RWPE2 (cell line): ENCODE measurements around the gene ARFIP1.

ENCODE experiments used
- ATAC-seq: fragments of 200-7000 bp; cut with Tn5 transposase; 3 replicates; pipeline ENCODE4 v1.9.1; 2021; ENCODE audit warnings: low read depth
- DNase-seq: peaks from one replicate; pipeline ENCODE4 v3.0.0-alpha.2; 2020; ENCODE audit warnings: low spot score
- H3K27ac ChIP-seq: fragments of 450-650 bp; 2 replicates; pipeline ENCODE4 v1.5.1; 2017; ENCODE audit warnings: mild to moderate bottlenecking; ENCODE audit not compliant: poor library complexity, severe bottlenecking
- H3K27me3 ChIP-seq: fragments of 250-450 bp; sonication (Bioruptor Pico); 2 replicates; pipeline ENCODE4 v1.5.1; 2021; ENCODE audit warnings: mild to moderate bottlenecking, moderate library complexity; ENCODE audit not compliant: insufficient read depth, poor library complexity, severe bottlenecking
- H3K36me3 ChIP-seq: fragments of 250-450 bp; sonication (Bioruptor Pico); 2 replicates; pipeline ENCODE4 v1.5.1; 2020; ENCODE audit warnings: low read depth, mild to moderate bottlenecking, moderate library complexity
- H3K4me1 ChIP-seq: fragments of 250-450 bp; sonication (Bioruptor Pico); 2 replicates; pipeline ENCODE4 v1.5.1; 2021; ENCODE audit warnings: mild to moderate bottlenecking, moderate library complexity; ENCODE audit not compliant: insufficient read depth, poor library complexity, severe bottlenecking
- H3K4me3 ChIP-seq: fragments of 250-450 bp; sonication (Bioruptor Pico); 2 replicates; pipeline ENCODE4 v1.5.1; 2021; ENCODE audit warnings: mild to moderate bottlenecking, moderate library complexity; ENCODE audit not compliant: severe bottlenecking
- H3K9me3 ChIP-seq: fragments of 250-450 bp; sonication (Bioruptor Pico); 2 replicates; pipeline ENCODE4 v1.5.1; 2021; ENCODE audit warnings: mild to moderate bottlenecking, moderate library complexity; ENCODE audit not compliant: severe bottlenecking
- CTCF ChIP-seq: fragments of 450-650 bp; IDR thresholded peaks from one replicate; pipeline ENCODE4 v1.5.1; 2017; ENCODE audit warnings: mild to moderate bottlenecking, moderate library complexity; ENCODE audit not compliant: poor library complexity, severe bottlenecking

The ARFIP1 gene

GRCh38 chr4:152820073-152820472, 40.3 kb downstream of the ARFIP1 start:
- DNase-seq (no peak), ATAC-seq (no peak)
- Histone ChIP-seq H3K27me3 (no peaks in the 10 kb centered on the region), H3K36me3 (no peaks in the 10 kb centered on the region), H3K4me1 (no peaks in the 10 kb centered on the region), H3K27ac (no peak overlapping the region), H3K4me3 (no peak overlapping the region), H3K9me3 (no peaks in the 10 kb centered on the region)
- no peak for TF ChIP-seq CTCF

- Histone ChIP-seq H3K4me1 (no peaks in the 10 kb centered on the region), H3K36me3 (no peaks in the 10 kb centered on the region), H3K27me3 (no peaks in the 10 kb centered on the region), H3K27ac (no peak overlapping the region), H3K9me3 (no peaks in the 10 kb centered on the region), H3K4me3 (no peak overlapping the region)
- TF ChIP-seq CTCF: no peak
- DNase-seq: no peak
- ATAC-seq: no peak
These were observed 42.6 kb downstream of the ARFIP1 start for GRCh38 chr4:152822323-152822722.

GRCh38 chr4:152824561-152824960, 44.8 kb downstream of the ARFIP1 start:
- no peak overlapping the region for H3K27ac ChIP-seq
- no peaks in the 10 kb centered on the region for H3K9me3 ChIP-seq
- no peak overlapping the region for H3K4me3 ChIP-seq
- no peaks in the 10 kb centered on the region for H3K4me1 ChIP-seq
- ATAC-seq (no peak), DNase-seq (no peak)
- no peaks in the 10 kb centered on the region for H3K27me3 ChIP-seq
- 0 out of 2 replicates have a peak, but pooled peaks cover under 1% of the 10 kb centered on the region for H3K36me3 ChIP-seq
- TF ChIP-seq CTCF: no peak

GRCh38 chr4:152825336-152825735, 45.6 kb downstream of the ARFIP1 start:
- no peaks in the 10 kb centered on the region for H3K27me3 ChIP-seq
- no peak overlapping the region for H3K4me3 ChIP-seq
- TF ChIP-seq CTCF: no peak
- H3K27ac ChIP-seq: no peak overlapping the region
- ATAC-seq: no peak
- no peaks in the 10 kb centered on the region for H3K4me1 ChIP-seq
- H3K36me3 ChIP-seq: 0 out of 2 replicates have a peak, but pooled peaks cover 8% of the 10 kb centered on the region
- no peaks in the 10 kb centered on the region for H3K9me3 ChIP-seq
- DNase-seq: no peak

GRCh38 chr4:152828122-152828521, 48.4 kb downstream of the ARFIP1 start:
- no peak for TF ChIP-seq CTCF
- Histone ChIP-seq H3K9me3 (no peaks in the 10 kb centered on the region), H3K4me3 (no peak overlapping the region), H3K27me3 (no peaks in the 10 kb centered on the region), H3K4me1 (no peaks in the 10 kb centered on the region), H3K27ac (no peak overlapping the region), H3K36me3 (0 out of 2 replicates have a peak, but pooled peaks cover 10% of the 10 kb centered on the region)
- ATAC-seq (no peak), DNase-seq (no peak)
